ENCODE measurements around the gene ATP5IF1. TPM values are rescaled to one million over a fixed set of nuclear protein-coding genes. Genes with fewer than 3 reads are reported as not detected.

The ATP5IF1 gene
- total and polyA plus RNA-seq, 9 of the 15 experiments (the other 6 are each of a cell fraction or from before 2014, with no cell fraction given): 292 to 1,422 (median 388) TPM

DNA sequence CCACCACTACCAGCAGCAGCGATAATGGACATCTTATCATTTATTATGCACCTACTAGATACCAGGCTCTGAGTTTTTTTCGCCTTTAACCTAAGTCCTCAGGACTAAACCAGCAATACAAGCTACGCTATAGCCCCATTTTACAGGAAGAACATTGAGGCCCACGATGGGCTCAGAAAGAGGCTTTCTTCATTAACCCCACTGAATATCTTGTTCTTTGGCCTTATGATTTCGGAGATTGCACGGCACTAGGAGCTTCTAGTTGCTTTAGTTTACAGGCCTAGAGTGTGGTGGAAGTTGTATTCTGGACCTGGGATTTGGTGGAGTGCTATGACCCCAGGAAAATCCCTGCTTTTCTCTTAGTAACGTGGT is 24.9 kb downstream of the ATP5IF1 start (continued):
- TF ChIP-seq, protein P1, sequence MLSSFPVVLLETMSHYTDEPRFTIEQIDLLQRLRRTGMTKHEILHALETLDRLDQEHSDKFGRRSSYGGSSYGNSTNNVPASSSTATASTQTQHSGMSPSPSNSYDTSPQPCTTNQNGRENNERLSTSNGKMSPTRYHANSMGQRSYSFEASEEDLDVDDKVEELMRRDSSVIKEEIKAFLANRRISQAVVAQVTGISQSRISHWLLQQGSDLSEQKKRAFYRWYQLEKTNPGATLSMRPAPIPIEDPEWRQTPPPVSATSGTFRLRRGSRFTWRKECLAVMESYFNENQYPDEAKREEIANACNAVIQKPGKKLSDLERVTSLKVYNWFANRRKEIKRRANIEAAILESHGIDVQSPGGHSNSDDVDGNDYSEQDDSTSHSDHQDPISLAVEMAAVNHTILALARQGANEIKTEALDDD (IDR thresholded peaks at IDR 0.05): peak; percentile 75
- TF ChIP-seq ARHGAP35 (IDR thresholded peaks at IDR 0.05; ENCODE audit: partially characterized antibody) (no peak), SAP30 (IDR thresholded peaks at IDR 0.05; ENCODE audit: borderline replicate concordance, insufficient read depth, low read depth, low read length, poor library complexity, severe bottlenecking) (no peak), PTBP1 (IDR thresholded peaks at IDR 0.05; ENCODE audit: low read depth, low read length) (0 out of 2 replicates have a peak, but pooled peaks have one; percentile 53), CXXC5 (CRISPR knock-in tag; IDR thresholded peaks at IDR 0.05) (no peak), PCBP2 (IDR thresholded peaks at IDR 0.05; ENCODE audit: low read depth, low read length, poor library complexity, severe bottlenecking) (no peak), ZNF3 (CRISPR knock-in tag; IDR thresholded peaks at IDR 0.05) (no peak), THRAP3 (IDR thresholded peaks at IDR 0.05; ENCODE audit: borderline replicate concordance) (no peak), E2F4 (CRISPR knock-in tag; IDR thresholded peaks at IDR 0.05; ENCODE audit: low read depth) (no peak), THRB (CRISPR knock-in tag; conservative IDR thresholded peaks at IDR 0.05) (no peak), NCOA6 (IDR thresholded peaks at IDR 0.05) (no peak), BRF1 (IDR thresholded peaks at IDR 0.05; ENCODE audit: borderline replicate concordance, extremely low read depth, insufficient read length) (no peak), COPS2 (conservative IDR thresholded peaks at IDR 0.05) (no peak), ZNF165 (CRISPR knock-in tag; IDR thresholded peaks at IDR 0.05; ENCODE audit: borderline replicate concordance) (no peak), ETV6 (IDR thresholded peaks at IDR 0.05; ENCODE audit: borderline replicate concordance in 1 of 2, low read depth in 2 of 2, low read length in 1 of 2) (no peak), ETV6 (CRISPR knock-in tag; IDR thresholded peaks at IDR 0.05; ENCODE audit: borderline replicate concordance) (no peak), GATAD2A (IDR thresholded peaks at IDR 0.05) (no peak), CBX8 (IDR thresholded peaks at IDR 0.05; ENCODE audit: borderline replicate concordance, extremely low read depth, low read depth, low read length, poor library complexity, severe bottlenecking) (no peak), HNRNPUL1 (IDR thresholded peaks at IDR 0.05; ENCODE audit: low read length) (no peak), ZNF778 (CRISPR knock-in tag; IDR thresholded peaks at IDR 0.05) (no peak), ZNF695 (CRISPR knock-in tag; IDR thresholded peaks at IDR 0.05) (no peak), SNIP1 (IDR thresholded peaks at IDR 0.05; ENCODE audit: low read depth) (no peak), ZBTB5 (IDR thresholded peaks at IDR 0.05) (no peak), FOXM1 (IDR thresholded peaks at IDR 0.05; ENCODE audit: low read depth) (no peak), FOXM1 (CRISPR knock-in tag; IDR thresholded peaks at IDR 0.05; ENCODE audit: low read depth) (no peak), CTBP1 (IDR thresholded peaks at IDR 0.05; ENCODE audit: borderline replicate concordance) (no peak)

All from K562 (cell line).